CD4-positive, alpha-beta T cell treated with Interferon alpha-2 for 1 hour (primary cell): ENCODE measurements around the gene ILKAP.

Experiments used
- DNase-seq, 2 donors: peaks; one replicate each; pipeline ENCODE4 v3.0.0-alpha.2; 2020 to 2022

Gene ILKAP, protein sequence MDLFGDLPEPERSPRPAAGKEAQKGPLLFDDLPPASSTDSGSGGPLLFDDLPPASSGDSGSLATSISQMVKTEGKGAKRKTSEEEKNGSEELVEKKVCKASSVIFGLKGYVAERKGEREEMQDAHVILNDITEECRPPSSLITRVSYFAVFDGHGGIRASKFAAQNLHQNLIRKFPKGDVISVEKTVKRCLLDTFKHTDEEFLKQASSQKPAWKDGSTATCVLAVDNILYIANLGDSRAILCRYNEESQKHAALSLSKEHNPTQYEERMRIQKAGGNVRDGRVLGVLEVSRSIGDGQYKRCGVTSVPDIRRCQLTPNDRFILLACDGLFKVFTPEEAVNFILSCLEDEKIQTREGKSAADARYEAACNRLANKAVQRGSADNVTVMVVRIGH

GRCh38 chr2:238203094-238203972 lies at the start of gene ILKAP:
ILKAP (minus strand) TSS chr2:238203695; CDS start chr2:238203553, 142 bp downstream.
- DNase-seq, result peak; percentile 88 to 93

DNA sequence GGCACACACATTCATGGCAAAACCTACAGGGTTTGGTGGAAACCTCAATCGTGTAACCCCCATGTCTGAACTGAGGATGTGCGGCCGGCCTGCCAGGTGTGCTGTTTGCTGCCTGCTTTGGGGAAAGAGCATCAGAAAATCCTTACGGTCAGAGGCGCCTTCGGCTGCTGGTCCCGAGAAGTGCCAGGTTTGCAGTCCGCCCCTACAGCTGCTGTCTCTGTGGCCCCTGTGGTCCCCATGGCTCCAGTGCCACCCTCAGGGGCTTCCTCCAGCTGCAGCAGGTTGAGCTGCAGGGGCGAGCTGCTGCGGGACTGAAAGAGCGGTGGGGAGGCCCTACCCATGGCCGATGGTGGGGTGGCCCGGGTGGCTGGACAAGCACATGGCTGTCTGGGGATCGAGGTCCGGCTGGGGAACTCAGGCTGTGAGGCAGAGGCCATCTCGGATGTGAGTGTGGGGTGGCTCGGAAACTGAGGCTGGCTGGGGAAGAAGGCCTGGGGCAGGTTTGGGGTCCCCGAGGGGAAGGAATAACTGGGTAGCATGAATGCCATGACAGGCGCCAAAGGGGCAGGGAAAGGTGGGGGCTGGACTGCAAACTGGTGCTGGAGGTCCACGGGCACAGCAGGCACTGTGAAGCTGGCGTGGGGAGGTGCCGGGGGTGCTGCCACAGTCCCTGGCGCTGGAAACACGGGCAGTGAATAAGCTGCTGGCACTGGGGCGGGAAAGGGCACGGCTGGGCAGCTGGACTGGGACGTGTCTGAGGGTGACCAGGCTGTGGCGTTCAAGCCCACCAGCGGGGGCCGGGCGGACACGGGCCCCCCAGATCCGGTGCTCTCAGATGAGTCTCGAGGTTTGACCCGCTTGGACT lies 49.5 kb upstream of the ILKAP start:
- DNase-seq, result no peak

- DNase-seq, result no peak
Observed at GRCh38 chr2:238251986-238252385, 48.5 kb upstream of the ILKAP start.

GRCh38 chr2:238251331-238251730 lies 47.8 kb upstream of the ILKAP start:
- DNase-seq, result no peak

DNA sequence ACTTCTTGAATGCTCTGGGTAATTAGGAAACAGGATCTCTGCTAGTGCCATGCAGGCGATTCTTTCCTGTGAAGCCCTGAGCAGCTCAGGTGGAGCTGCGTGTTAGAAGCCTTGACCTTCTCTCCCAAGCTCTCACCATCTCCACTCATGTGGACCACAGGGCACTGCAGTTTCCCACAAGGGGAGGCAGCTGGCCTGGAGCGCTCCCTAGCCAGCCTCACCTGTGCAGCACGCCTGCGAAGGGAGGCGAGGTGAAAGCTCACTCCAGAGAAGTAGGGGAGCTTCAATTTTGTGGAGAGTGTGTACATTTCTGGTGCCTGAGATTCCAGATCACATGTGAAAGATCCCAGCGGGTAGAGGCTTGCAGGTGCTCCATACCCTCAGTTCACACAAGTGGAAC lies 47.4 kb upstream of the ILKAP start:
- no peak for DNase-seq

DNA sequence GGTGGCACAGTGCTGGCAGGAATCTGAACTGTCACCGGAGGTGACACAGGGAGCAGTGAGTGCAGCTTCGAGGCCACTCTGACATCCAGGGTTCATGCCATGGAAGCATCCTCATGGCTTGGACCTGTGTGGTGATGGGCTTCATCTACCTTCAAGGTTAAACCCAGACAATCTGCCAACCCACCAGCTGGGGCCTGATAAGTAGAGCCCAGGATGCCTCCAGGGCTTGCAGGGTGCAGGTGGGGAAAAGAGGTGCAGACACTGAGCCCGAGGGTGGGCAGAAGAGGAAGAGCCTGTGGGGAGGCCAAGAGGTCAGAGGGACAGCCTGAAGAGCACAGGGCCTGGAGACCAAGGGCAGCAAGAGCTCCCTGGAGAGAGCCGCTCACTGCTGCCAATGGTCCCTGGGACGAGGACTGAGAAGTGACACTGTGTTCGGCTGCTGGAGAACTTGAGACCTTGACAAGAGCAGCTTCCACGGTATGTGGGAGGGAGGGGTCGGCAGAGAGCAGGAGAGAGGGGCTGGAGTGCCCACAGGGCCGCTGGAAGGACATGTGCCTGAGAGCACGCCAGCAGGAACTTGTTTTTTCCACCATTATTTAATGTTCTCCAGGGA lies 44.5 kb upstream of the ILKAP start:
- DNase-seq, result no peak

GRCh38 chr2:238247002-238247822 lies 43.7 kb upstream of the ILKAP start:
- no peak for DNase-seq

DNA sequence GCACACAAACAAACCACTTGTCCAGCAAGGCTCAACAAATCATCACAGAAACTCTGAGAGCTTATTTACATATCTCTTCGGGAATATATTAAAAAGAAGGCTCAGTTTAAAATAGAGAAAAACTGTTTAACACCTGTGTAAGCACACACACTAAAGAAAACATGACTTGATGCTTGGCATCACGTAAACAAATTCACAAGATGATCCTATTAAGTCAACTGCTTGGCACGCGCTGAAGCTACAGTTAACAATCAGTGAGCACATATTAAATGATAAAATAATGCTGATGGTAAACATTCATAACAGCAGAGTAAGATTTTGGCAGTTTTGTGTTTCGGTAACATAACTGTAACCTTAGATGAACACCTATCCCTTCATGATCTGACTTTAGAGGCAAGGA lies 40.7 kb upstream of the ILKAP start:
- DNase-seq, result no peak

GRCh38 chr2:238243496-238244076 lies 40.1 kb upstream of the ILKAP start:
- DNase-seq, result no peak

- no peak for DNase-seq
Observed at GRCh38 chr2:238242731-238243495, 39.4 kb upstream of the ILKAP start.

GRCh38 chr2:238241970-238242369 lies 38.5 kb upstream of the ILKAP start:
- DNase-seq, result no peak

- peak in 1 of 2 donors; percentile 37 for DNase-seq
Observed at GRCh38 chr2:238240757-238241711, 37.5 kb upstream of the ILKAP start.

- DNase-seq, result peak; percentile 78 to 83
Observed at GRCh38 chr2:238239863-238240756, 36.6 kb upstream of the ILKAP start, which contains the start of gene HES6. HES6 (minus strand) TSS chr2:238240038; CDS start chr2:238239905, 133 bp downstream.

DNA sequence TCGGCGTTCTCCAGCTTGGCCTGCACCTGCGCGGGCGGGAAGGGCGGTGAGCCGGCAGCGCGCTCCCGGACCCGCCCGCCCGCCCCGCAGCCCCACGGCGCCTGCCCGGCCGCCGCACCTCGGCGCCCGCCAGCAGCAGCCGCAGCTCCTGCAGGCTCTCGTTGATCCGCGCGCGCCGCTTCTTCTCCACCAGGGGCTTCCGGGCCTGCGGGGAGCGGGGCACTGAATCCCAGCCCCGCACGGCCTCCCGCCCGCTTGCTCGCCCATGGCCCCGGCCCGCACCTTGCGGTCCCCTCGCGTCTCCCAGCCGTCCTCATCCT lies 36.0 kb upstream of the ILKAP start:
- no peak for DNase-seq

DNA sequence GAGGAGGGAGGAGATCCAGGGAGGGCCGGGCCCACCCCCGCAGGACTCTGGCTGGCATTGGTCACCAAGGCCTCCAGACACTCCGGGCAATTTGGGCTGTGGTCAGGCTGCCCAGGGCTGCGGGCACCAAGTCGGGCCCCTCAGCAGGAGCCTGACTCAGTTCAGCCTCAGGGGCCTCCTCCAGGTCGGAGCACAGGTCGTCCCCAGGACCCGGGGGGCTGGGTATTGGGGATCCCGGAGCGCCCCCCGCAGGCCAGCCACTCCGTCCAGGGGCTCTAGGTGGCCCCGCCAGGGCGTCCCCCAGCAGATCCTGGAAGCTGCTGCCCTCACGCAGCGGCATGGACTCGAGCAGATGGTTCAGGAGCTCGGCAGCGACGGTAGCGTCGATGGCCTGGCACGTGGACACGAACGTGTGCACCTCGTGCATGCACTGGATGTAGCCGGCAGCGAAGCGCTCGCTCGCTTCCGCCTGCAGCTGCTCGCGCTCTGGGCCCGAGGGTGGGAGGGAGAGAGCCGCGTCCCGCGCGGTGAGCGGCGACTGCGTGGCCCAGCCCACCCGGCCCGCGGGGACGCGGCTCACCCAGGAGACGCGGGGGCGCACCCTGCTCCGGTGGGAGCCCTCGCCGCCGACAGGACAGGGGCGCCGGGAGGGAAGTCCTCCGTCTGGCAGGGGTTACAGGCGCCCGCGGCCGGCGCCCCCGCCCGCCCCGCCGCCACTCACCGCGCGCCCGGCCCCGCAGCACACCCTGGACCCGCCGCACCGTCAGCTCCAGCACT lies 35.5 kb upstream of the ILKAP start:
- DNase-seq, result peak; percentile 31 to 49

DNA sequence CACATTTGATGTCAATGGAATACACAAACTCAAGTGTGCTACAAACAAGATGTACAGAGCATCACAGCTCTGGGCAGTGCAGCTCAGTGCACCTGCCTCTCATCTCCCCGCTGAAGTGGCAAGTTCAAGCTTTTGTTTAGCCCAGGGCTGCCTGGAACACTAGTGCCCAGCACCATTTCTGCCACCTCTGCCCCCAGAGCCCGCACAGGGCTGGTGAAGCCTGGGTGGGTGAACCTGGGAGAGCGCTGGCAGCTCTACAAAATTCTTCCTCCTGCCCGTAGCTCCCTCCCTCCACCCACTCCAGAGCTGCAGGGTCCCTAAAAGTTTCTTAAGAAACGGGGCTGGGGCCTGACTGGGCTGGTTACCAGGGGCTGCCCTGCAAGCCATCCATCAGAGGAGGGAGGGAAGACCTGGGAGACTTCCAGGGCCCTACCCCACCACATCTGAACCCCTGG lies 34.8 kb upstream of the ILKAP start:
- no peak for DNase-seq
